ENCODE results near the gene ATXN7. TPM values are rescaled to one million over a fixed set of nuclear protein-coding genes. Genes with fewer than 3 reads are reported as not detected.
A peak's percentile ranks its signal among the peaks of the same experiment; 100 is the strongest.

ATXN7 gene
- total and polyA plus RNA-seq, 7 donors, result 2.4 to 27.2 (median 16.2) TPM

DNA sequence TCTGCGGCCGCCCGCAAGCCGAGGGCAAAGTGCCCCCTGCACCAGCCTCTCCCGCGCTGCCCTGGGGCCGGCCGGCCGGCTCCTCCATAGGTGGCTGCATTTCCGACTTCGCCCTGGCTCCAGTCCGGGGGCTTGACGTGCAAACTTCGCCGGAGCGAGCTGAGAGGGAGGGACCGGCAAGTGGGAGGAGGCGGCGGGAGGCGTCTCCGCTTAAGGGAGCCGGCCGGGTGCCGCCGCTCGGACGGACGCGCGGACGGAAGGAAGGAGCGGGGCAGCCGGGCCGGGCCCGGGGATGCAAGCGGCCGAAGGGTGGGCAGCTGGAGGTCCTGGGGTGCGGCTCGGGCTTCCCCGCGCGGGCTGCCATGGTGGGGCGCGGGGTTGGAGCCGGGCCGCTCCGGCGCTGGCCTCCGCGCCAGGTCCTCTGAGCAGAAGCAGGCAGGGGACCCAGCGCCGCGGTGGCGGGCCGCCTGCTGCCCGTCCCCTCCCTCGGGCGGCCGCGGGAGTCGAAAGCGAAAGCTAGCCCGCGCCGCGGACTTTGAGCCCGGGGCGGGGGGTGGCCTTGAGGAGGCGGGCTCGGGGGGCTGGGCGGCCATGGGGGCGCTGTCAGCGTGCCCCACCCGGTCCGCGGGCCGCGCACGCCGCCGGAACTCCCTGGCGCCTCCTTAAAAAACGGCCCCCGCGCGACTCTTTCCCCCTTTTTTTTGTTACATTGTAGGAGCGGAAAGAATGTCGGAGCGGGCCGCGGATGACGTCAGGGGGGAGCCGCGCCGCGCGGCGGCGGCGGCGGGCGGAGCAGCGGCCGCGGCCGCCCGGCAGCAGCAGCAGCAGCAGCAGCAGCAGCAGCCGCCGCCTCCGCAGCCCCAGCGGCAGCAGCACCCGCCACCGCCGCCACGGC lies 48.5 kb downstream of the ATXN7 start, which contains the start of gene SCAANT1:
SCAANT1 (minus strand) TSS at position 511 of the 895 bp plus-strand sequence.
- intact Hi-C loops (cut with DNase I), result loop anchor here in 1 of 2 donors (2.0 to 5.0 kb wide), 3 partner anchors 45 to 80 kb away; partner anchors contain the start of genes ATXN7 and THOC7
- Histone ChIP-seq H3K36me3 (ENCODE audit: insufficient read depth in 1 of 2, low read depth in 1 of 2) (peaks cover 0 to 24% of the 10 kb centered on the region in 2 donors), H3K27ac (peak within 1 kb of the TSS; percentile 99), H3K4me3 (peak within 1 kb of the TSS; percentile 85), H3K27me3 (ENCODE audit: insufficient read depth in 3 of 3, low read length in 2 of 3) (no peaks in the 10 kb centered on the region), H3K9me3 (no peaks in the 10 kb centered on the region), H3K4me1 (peaks cover 18% of the 10 kb centered on the region)
- TF ChIP-seq, protein P1, sequence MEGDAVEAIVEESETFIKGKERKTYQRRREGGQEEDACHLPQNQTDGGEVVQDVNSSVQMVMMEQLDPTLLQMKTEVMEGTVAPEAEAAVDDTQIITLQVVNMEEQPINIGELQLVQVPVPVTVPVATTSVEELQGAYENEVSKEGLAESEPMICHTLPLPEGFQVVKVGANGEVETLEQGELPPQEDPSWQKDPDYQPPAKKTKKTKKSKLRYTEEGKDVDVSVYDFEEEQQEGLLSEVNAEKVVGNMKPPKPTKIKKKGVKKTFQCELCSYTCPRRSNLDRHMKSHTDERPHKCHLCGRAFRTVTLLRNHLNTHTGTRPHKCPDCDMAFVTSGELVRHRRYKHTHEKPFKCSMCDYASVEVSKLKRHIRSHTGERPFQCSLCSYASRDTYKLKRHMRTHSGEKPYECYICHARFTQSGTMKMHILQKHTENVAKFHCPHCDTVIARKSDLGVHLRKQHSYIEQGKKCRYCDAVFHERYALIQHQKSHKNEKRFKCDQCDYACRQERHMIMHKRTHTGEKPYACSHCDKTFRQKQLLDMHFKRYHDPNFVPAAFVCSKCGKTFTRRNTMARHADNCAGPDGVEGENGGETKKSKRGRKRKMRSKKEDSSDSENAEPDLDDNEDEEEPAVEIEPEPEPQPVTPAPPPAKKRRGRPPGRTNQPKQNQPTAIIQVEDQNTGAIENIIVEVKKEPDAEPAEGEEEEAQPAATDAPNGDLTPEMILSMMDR (IDR thresholded peaks at IDR 0.05), result no peak
- WGBS, 3 donors, result 0 to 1% (median 0%) methylated on average over 55 to 115 of the region's 115 CpGs
- peak; percentile 91 to 93 (median 92) for ATAC-seq
- peak; percentile 92 to 96 for DNase-seq

GRCh38 chr3:63912768-63913588 lies 49.3 kb downstream of the ATXN7 start:
- intact Hi-C loops (cut with DNase I), result loop anchor here in 1 of 2 donors (2.0 to 5.0 kb wide), 3 partner anchors 44 to 79 kb away; partner anchors contain the start of genes ATXN7 and THOC7
- DNase-seq (peak; percentile 47 to 70), ATAC-seq (peak; percentile 17 to 34 (median 30))
- no peaks in the 10 kb centered on the region for H3K27me3 ChIP-seq (ENCODE audit: insufficient read depth in 3 of 3, low read length in 2 of 3)
- peak overlapping the region; percentile 85 for H3K4me3 ChIP-seq
- no peaks in the 10 kb centered on the region for H3K9me3 ChIP-seq
- H3K36me3 ChIP-seq (ENCODE audit: insufficient read depth in 1 of 2, low read depth in 1 of 2), result peaks cover 2 to 33% of the 10 kb centered on the region in 2 donors
- peaks cover 18% of the 10 kb centered on the region for H3K4me1 ChIP-seq
- peak overlapping the region; percentile 99 for H3K27ac ChIP-seq
- TF ChIP-seq, protein P1 (IDR thresholded peaks at IDR 0.05), result no peak
- 6 to 15% (median 9%) methylated on average over 24 to 46 of the region's 46 CpGs for WGBS, 3 donors

GRCh38 chr3:63914312-63914711 lies 50.6 kb downstream of the ATXN7 start:
- whole genome bisulfite sequencing, 3 donors, result 51 to 66% (median 58%) methylated on average over 5 of the region's 5 CpGs
- H3K27me3 ChIP-seq (ENCODE audit: insufficient read depth in 3 of 3, low read length in 2 of 3), result no peaks in the 10 kb centered on the region
- H3K9me3 ChIP-seq, result no peaks in the 10 kb centered on the region
- H3K36me3 ChIP-seq (ENCODE audit: insufficient read depth in 1 of 2, low read depth in 1 of 2), result peaks cover 3 to 45% of the 10 kb centered on the region in 2 donors
- TF ChIP-seq, protein P1 (IDR thresholded peaks at IDR 0.05), result no peak
- no peak for ATAC-seq
- no peak overlapping the region for H3K27ac ChIP-seq
- intact Hi-C loops (cut with DNase I), result loop anchor here in 1 of 2 donors (5.0 kb wide), 2 partner anchors 43 to 78 kb away; no protein-coding TSS in a partner anchor
- DNase-seq, result no peak
- H3K4me3 ChIP-seq, result no peak overlapping the region
- peaks cover 18% of the 10 kb centered on the region for H3K4me1 ChIP-seq

DNA sequence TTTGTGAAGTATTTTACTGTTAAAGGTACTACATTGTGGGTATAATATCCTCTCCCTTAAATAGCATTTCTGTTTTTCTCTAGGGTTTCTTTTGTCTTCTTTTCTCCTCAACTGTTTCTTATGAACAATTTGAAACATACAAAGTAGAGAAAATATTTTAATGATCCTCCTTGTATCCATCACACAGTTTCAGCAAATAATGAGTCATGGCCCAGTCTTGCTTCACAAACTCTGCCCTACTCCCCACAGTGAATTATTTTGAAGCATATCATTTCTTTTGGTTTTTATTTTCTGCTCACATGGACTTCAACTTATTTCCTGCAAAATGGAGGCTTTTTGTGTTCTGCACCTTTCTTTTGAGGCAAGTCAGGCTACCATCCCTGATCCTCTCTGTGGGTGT lies 54.7 kb downstream of the ATXN7 start:
- intact Hi-C loops (cut with DNase I), result no loop called here
- TF ChIP-seq, protein P1 (IDR thresholded peaks at IDR 0.05), result no peak
- no peaks in the 10 kb centered on the region for H3K27me3 ChIP-seq (ENCODE audit: insufficient read depth in 3 of 3, low read length in 2 of 3)
- ATAC-seq, result no peak
- no peak for DNase-seq
- peaks cover 10% of the 10 kb centered on the region for H3K4me1 ChIP-seq
- no peaks in the 10 kb centered on the region for H3K9me3 ChIP-seq
- peaks cover 3 to 61% of the 10 kb centered on the region in 2 donors for H3K36me3 ChIP-seq (ENCODE audit: insufficient read depth in 1 of 2, low read depth in 1 of 2)
- H3K4me3 ChIP-seq, result no peak overlapping the region
- no peak overlapping the region for H3K27ac ChIP-seq

Measured in psoas muscle (tissue), 8 donors.